Sigmoid colon (tissue), 4 donors: ENCODE data around the gene OR6S1.
"Not testable (repeated sequence)": the region's sequence is repeated elsewhere in the genome, so short reads cannot be mapped to it uniquely, and the experiment has no call there.

Experiments used
- EP300 ChIP-seq, 4 donors: sonication (generic); formaldehyde crosslinking; IDR thresholded peaks; one replicate each; pipeline ENCODE4 v1.6.1; 2017; ENCODE audit warnings: antibody characterized with exemption in 4 of 4
- POLR2A ChIP-seq, 2 donors: fragments of 450-650 bp; IDR thresholded peaks; one replicate each; pipeline ENCODE4 v1.6.1; 2016; ENCODE audit warnings: antibody characterized with exemption in 2 of 2, mild to moderate bottlenecking in 2 of 2, moderate library complexity in 2 of 2
- TF ChIP-seq, protein P1 (sequence below), 4 experiments: fragments of 450-650 bp in 3 of 4; fragments of 200-600 bp in 1 of 4; IDR thresholded peaks; one replicate each; pipeline ENCODE4 v1.5.1; 2016 to 2019; ENCODE audit warnings: antibody characterized with exemption in 4 of 4, mild to moderate bottlenecking in 3 of 4, moderate library complexity in 2 of 4

DNA sequence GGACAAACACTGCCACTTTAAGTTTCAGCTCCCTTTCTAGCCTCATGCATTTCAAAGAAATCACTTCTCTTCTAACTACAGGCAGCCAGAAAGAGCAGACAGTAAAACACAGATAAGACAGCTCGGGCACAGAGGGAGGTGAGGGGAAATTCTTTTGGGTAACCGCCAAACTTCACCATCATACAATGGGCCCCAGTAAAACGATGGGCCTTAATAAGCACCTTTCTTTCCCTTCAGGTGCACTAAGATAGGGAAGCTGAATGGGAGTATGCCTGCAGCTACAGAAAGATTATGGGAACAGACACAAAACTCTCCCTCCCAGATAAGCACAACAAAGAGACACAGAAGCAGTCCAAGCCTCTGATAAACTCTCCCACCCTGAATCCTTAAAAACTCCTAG, 1.3 kb upstream of the OR6S1 start:
- TF ChIP-seq, protein P1, sequence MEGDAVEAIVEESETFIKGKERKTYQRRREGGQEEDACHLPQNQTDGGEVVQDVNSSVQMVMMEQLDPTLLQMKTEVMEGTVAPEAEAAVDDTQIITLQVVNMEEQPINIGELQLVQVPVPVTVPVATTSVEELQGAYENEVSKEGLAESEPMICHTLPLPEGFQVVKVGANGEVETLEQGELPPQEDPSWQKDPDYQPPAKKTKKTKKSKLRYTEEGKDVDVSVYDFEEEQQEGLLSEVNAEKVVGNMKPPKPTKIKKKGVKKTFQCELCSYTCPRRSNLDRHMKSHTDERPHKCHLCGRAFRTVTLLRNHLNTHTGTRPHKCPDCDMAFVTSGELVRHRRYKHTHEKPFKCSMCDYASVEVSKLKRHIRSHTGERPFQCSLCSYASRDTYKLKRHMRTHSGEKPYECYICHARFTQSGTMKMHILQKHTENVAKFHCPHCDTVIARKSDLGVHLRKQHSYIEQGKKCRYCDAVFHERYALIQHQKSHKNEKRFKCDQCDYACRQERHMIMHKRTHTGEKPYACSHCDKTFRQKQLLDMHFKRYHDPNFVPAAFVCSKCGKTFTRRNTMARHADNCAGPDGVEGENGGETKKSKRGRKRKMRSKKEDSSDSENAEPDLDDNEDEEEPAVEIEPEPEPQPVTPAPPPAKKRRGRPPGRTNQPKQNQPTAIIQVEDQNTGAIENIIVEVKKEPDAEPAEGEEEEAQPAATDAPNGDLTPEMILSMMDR (IDR thresholded peaks at IDR 0.05) = not testable (repeated sequence)
- not testable (repeated sequence) for TF ChIP-seq POLR2A, EP300 (IDR thresholded peaks at IDR 0.05)
